Ovary (tissue), 9 donors: Measurements from ENCODE around the gene PPP1R13B. TPM values are rescaled to one million over a fixed set of nuclear protein-coding genes. Genes with fewer than 3 reads are reported as not detected.

Experiments
- DNase-seq, 5 donors: peaks; one replicate each; pipeline ENCODE4 v3.0.0-alpha.2; 2019 to 2020
- H3K27ac ChIP-seq, 2 donors: fragments of 200-600 bp; one replicate each; pipeline versions ENCODE4 v1.5.1 to v1.8.0; 2019 to 2022
- H3K27me3 ChIP-seq: fragments of 200-600 bp; one replicate; pipeline ENCODE4 v1.8.0; 2022
- H3K36me3 ChIP-seq: fragments of 200-600 bp; sonication (generic); one replicate; pipeline ENCODE4 v1.5.1; 2019
- H3K4me1 ChIP-seq: one replicate; pipeline ENCODE4 v1.8.1; 2013; ENCODE audit warnings: mild to moderate bottlenecking, moderate library complexity; ENCODE audit not compliant: insufficient read depth
- H3K4me3 ChIP-seq: fragments of 200-600 bp; sonication (generic); one replicate; pipeline ENCODE4 v1.5.1; 2017
- H3K9me3 ChIP-seq, 2 donors: fragments of 200-600 bp in 1 of 2; sonication (generic) in 1 of 2; one replicate each; pipeline versions ENCODE4 v1.5.1 to v1.8.1; 2013 to 2019; ENCODE audit warnings: mild to moderate bottlenecking in 1 of 2, moderate library complexity in 1 of 2
- CTCF ChIP-seq, 3 donors: fragments of 450-650 bp in 2 of 3; fragments of 200-600 bp in 1 of 3; IDR thresholded peaks; one replicate each; pipeline versions ENCODE4 v1.5.1 to v1.8.0; 2016 to 2022; ENCODE audit warnings: antibody characterized with exemption in 3 of 3, mild to moderate bottlenecking in 1 of 3
- EP300 ChIP-seq: sonication (generic); formaldehyde crosslinking; IDR thresholded peaks from one replicate; pipeline ENCODE4 v1.6.1; 2017; ENCODE audit warnings: antibody characterized with exemption
- POLR2A ChIP-seq: fragments of 450-650 bp; IDR thresholded peaks from one replicate; pipeline ENCODE4 v1.6.1; 2017; ENCODE audit warnings: antibody characterized with exemption, mild to moderate bottlenecking, moderate library complexity
- WGBS, 3 donors: extraction: QIAGEN DNeasy Blood & Tissue Kit in 1 of 3; methylation state at CpG; one replicate each; pipeline versions ENCODE4 v1.1.5 to v1.1.7; 2013 to 2017; 5-methylcytosine and 5-hydroxymethylcytosine counted together
- intact Hi-C, 4 donors: fragments of 100-400 bp; cut with DNase I; formaldehyde crosslinking; loops; one replicate each; pipeline versions ENCODE4 v1.11.0 to v1.15.1; 2022 to 2023
- polyA plus RNA-seq, 2 donors: library from polyadenylated mRNA; stranded (reverse); fragments of 200-250 nt in 1 of 2; fragments of 350-450 nt in 1 of 2; fragmentation: Illumina TruSeq in 1 of 2; extraction: RNeasy Lipid Tissue Mini Kit (QIAGEN cat#74804) in 1 of 2; gene quantifications; one replicate each; pipeline ENCODE4 v1.2.3, GENCODE V29; 2013 to 2014
- total RNA-seq, 7 donors: library from RNA; depleted of rRNA in 2 of 7; stranded (reverse); fragments of >200 nt in 2 of 7; fragmentation: NEBNext Ultra II Directional in 3 of 7; extraction: Animal tissue kit (Norgen Biotek cat#: 25700) in 3 of 7; gene quantifications; one replicate each; pipeline versions ENCODE4 v1.1.0 to v1.2.4, GENCODE V29; 2016 to 2023
- donor health status: DM: no; HTN: no; CAD: no; lungs with moderate emphysema.
- donor health status: DM: no; HTN: no; CAD: no.
- donor health status: Bipolar disorder and iron deficiency.
- donor health status: DM: yes; HTN: yes; CAD: no.
- donor health status: DM: no; HTN: no; CAD: no.
- donor health status: DM: yes; HTN: yes; CAD: no.

The PPP1R13B gene
- total and polyA plus RNA-seq, 9 donors: 15.0 to 64.8 (median 35.3) TPM

GRCh38 chr14:103749452-103749851, 97.9 kb downstream of the PPP1R13B start:
- H3K36me3 ChIP-seq: no peaks in the 10 kb centered on the region
- no peak for DNase-seq

GRCh38 chr14:103748534-103748857, 98.9 kb downstream of the PPP1R13B start:
- Histone ChIP-seq H3K4me3 (no peak overlapping the region), H3K9me3 (no peaks in the 10 kb centered on the region), H3K27me3 (no peaks in the 10 kb centered on the region), H3K27ac (no peak overlapping the region), H3K4me1 (no peaks in the 10 kb centered on the region), H3K36me3 (no peaks in the 10 kb centered on the region)
- no peak for DNase-seq
- TF ChIP-seq EP300: no peak
- TF ChIP-seq CTCF (IDR thresholded peaks at IDR 0.05): no peak
- no peak for TF ChIP-seq POLR2A
- intact Hi-C loops: no loop called here
- 82 to 90% (median 87%) methylated on average over 5 of the region's 5 CpGs for WGBS, 3 donors

More at GRCh38 chr14:103749452-103749851, 97.9 kb downstream of the PPP1R13B start:
- TF ChIP-seq POLR2A (no peak), CTCF (IDR thresholded peaks at IDR 0.05) (no peak), EP300 (no peak)
- no peaks in the 10 kb centered on the region for H3K27me3 ChIP-seq
- no peak overlapping the region for H3K4me3 ChIP-seq
- intact Hi-C loops: no loop called here
- WGBS, 3 donors: 84 to 86% (median 85%) methylated on average over 5 of the region's 5 CpGs
- no peak overlapping the region for H3K27ac ChIP-seq
- no peaks in the 10 kb centered on the region for H3K4me1 ChIP-seq
- no peaks in the 10 kb centered on the region for H3K9me3 ChIP-seq

GRCh38 chr14:103746701-103747100, 100.7 kb downstream of the PPP1R13B start:
- peaks cover 7% of the 10 kb centered on the region for H3K4me1 ChIP-seq
- intact Hi-C loops: no loop called here
- DNase-seq: no peak
- no peak overlapping the region for H3K27ac ChIP-seq
- H3K9me3 ChIP-seq: no peaks in the 10 kb centered on the region
- no peaks in the 10 kb centered on the region for H3K27me3 ChIP-seq
- TF ChIP-seq CTCF (IDR thresholded peaks at IDR 0.05) (no peak), POLR2A (no peak), EP300 (no peak)
- WGBS, 3 donors: 90 to 94% (median 91%) methylated on average over 10 of the region's 10 CpGs
- no peak overlapping the region for H3K4me3 ChIP-seq
- no peaks in the 10 kb centered on the region for H3K36me3 ChIP-seq

GRCh38 chr14:103745424-103745823, 102.0 kb downstream of the PPP1R13B start:
- intact Hi-C loops: no loop called here
- WGBS, 3 donors: 78 to 84% (median 79%) methylated on average over 5 of the region's 5 CpGs
- no peak overlapping the region for H3K27ac ChIP-seq
- no peak for TF ChIP-seq CTCF (IDR thresholded peaks at IDR 0.05)
- TF ChIP-seq EP300: no peak
- no peak for TF ChIP-seq POLR2A
- no peak for DNase-seq
- H3K9me3 ChIP-seq: no peaks in the 10 kb centered on the region
- H3K27me3 ChIP-seq: no peaks in the 10 kb centered on the region
- no peaks in the 10 kb centered on the region for H3K36me3 ChIP-seq
- peaks cover 14% of the 10 kb centered on the region for H3K4me1 ChIP-seq
- no peak overlapping the region for H3K4me3 ChIP-seq
